GM19328 (cell line): ENCODE measurements around the gene TOMM40L.

Experiments used
- ATAC-seq: cut with Tn5 transposase; IDR thresholded peaks from one replicate; pipeline ENCODE4 v1.9.1; 2021; ENCODE audit warnings: mild to moderate bottlenecking, moderate library complexity; ENCODE audit not compliant: unreplicated experiment

Gene TOMM40L

DNA sequence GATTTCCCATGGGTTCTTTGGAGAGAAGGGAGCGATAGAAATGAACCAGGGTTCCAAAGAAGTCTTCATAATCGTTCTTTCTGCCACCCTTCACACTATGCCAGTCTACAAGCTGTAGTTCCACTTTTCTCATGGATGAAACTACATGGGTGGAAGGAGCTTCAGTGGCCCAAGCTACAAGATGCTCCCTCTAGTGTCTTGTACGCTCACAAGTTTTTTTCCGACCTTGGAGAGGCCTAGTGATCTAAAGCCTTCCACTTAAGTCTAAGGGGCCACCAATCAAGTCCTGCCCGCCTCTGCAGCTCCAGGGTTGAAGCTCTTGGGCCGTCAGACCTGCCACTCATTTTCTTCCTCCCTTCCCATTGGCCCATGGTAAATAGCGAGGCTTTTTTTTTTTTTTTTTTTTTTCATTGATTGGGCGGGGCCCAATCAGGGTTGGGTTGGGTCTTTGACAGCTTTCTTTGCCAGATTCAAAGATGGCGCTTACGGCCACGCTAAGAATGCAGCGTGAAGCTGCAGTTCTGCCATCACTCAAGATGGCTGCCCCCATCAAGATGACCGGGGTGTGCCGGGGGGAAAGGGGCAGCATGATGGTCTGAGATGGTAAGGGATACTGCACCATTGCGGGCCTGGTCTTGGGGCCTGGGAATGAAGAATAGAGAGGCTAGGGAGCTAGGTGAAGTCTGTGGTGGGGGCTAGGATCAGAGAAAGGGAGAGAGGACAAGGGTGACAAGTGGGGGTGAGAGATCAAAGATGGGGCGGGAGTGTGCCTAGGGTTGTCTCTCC, at the start of gene TOMM40L:
TSS of gene TOMM40L (plus strand) at position 527 of the 786 bp plus-strand sequence. CDS start 430 bp downstream, outside the sequence.
- ATAC-seq, result peak; percentile 93

DNA sequence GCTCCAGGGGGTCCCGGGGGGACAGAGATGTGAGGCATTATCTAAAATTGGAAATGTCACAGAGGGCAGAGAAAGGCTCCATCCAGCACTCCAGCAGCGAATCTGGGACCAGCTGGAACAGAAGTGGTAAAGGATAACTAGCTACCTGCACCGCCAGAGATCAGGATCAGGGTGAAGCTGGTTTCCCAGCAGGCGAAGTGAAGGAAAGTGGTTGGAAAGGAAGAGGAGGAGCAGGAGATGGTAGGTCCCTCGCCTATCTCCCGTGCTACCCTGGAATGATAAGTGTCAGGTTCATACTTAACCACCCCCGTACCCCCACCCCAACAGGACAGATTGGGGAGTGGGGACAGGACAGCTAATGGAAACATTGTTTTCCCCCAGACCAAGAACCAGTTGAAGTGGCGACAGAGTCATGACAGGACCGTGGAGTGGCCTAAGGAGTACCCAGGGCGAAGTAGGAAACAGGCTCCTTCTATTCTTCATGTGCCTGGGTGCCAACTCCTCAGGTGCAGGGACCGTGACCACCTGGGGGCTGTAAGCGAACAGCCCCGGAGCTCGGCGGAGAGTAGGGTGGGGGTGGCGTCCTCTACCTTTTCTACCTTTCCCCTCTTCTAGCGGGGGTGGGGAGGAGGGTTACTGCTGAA, 49.3 kb upstream of the TOMM40L start:
- ATAC-seq, result no peak

DNA sequence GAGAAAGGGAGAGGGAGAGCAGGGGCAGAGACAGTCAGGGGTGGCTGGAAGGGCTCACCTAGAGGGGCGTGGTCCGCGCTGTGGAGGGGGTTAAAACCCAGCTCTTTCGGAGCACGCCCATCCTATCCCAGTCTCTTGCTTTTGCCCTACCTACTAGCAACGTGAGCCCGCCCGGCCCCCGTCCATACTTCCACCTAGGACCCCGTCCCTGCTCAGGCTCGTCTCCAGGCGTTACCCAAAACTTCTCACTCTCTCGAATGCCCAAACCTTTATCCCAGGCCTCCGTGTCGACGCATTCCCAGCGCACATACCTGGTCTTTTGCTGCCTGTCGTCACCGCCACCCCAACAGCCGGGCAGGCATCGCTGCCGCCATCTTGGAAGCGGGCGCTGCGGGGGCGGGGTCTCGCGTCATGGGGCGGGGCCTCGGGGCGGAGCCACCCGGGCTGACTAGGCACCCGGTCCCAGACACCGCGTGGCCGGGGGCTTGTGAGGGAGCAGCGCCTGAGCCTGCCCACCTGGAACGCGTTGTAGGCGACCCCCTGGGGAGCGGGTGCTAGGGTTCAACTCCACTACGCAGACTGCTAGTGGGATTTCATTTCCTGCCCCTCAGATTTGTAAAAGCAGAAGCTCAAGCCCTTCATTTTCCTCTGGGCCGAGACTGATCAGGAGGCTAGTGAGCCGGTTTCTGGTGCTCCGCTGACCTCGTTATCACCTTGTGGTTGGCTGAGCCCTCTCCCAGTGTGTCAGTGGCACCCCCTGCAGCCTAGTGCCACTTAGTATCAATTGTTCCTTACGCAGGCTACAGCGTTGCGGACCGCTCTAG, 48.5 kb upstream of the TOMM40L start, which contains the start of gene B4GALT3:
TSS of gene B4GALT3 (minus strand) at position 396 of the 824 bp plus-strand sequence. CDS start 1,447 bp downstream, outside the sequence.
- ATAC-seq, result peak; percentile 70

DNA sequence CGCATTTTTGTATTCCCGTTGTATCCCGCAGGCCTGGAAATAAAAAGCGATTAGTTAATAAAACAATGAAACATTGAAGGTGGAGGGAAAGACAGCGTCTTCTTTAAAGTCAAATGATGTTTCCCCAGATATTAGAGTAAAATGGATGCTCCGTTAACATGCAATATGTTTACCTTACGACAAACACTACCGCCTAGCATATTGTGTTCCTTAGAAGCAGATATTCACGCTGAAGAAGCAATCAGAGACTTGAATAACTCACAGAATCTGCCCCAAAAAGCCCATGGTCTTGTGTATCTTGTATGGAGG, 48.0 kb upstream of the TOMM40L start:
- no peak for ATAC-seq

DNA sequence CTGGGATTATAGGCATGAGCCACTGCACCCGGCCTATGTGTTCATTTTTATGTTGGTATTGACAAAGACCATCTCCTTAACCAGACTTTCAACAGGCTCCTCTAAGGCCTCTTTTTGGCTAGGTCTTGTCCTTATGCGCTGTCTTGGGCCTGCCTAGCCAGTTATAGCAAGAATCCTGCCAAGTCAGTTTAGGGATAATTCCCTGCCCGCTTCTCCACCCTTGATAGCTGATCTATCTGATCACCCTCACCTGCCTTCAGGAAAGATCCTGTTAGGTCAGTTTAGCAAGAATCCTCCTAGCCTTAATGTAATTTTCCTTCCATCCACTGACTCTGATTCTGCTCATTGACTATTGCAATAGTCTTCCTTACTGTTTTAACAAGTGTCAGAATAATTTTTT, 46.2 kb upstream of the TOMM40L start:
- ATAC-seq, result no peak

DNA sequence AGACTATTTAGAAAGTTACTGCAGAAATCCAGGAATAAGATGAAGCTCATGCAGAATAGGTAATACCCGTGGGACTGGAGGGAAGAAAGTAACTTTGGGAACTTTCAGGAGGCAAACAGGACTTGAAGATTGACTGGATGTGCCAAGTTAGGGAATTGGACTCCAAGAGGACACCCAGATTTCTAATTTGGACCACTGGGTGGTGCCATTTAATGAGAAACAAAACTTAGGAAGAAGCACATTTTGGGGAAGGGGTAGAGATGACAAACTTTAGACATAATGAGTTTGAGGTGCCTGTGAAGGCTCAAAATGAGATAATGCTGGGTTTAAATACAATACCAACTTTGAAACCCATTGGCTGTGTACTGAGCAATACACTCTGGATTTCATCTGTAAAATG, 45.2 kb upstream of the TOMM40L start:
- no peak for ATAC-seq

DNA sequence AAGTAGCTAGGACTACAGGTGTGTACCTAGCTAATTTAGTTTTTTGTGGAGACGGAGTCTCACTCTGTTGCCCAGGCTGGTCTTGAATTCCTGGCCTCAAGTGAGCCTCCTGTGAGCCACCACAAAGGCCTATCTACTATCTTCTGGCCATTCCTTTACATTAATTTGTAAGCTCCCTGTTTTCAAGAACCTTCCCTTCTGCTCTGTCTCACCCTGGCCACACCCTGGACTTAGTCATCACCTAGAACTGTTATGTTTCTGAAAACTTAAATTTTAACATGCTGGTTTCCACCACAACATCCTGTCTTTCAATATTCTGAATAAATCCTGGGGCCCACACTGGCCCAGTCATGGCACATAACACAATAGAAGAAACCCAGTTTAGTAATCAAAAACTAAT, 43.6 kb upstream of the TOMM40L start:
- ATAC-seq, result no peak

DNA sequence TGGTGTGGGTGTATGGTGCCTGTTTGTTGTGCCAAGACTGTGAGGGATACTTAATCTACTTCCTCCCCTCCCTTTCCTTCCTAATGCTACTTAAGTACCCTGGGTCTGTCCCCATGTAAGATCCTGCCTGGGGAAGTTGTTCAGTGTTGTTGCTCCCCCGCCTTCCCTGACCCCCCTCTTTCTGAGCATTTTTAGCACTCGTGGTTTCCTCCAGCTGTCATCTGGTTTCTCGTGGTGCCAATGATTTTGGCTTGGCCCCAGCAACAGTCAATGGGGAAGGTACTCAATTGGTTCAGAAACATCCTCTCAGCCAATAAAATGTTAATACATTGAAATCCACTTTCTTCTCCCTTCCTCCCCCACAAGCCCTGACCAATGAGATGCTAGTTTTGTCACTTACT, 40.6 kb upstream of the TOMM40L start:
- peak; percentile 64 for ATAC-seq

DNA sequence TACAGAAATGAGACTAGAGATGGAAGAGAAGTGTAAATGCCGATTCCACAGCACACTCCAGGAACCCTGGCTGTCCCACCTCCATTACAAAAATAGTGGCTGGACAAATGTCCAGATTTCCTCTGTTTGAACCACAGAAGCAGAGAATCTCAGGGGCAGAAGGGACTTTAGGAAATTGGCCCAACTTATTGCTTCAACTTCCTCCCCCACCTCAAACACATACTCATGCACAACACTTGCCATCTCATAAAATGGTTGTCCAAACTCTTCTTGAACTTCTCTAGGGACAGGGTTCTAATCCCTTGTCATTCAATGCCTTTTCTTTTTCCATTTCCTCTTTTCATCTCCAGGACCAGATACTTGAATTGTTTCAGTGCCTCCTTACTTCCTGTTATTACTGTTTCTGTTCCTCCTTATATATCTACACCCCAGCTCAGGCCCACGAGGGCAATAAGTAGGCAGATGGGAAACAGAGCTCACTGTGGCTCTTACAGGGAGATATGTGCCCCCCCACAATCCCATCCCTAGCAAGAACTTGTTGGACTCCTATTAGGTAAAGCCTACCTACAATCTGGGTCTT, 40.0 kb upstream of the TOMM40L start:
- peak; percentile 24 for ATAC-seq

DNA sequence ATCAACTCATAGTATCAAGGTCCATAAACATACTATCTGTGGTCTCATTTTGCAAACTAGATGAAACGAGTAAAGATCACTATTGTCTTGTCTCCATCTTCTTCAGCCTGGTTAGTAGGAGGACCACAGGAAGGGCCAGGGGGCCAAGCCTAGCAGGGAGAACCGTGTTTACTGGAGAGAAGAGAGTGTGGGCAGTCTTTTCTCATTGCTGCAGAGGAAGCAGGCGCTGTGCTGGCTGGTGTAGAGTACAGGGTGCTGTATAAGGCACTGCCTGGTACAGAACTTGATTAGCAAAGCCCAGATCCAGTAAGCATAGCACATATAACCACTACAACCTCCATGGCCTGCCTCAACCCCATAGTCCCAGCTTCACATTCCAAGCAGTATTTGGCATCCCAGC, 38.5 kb upstream of the TOMM40L start:
- no peak for ATAC-seq

DNA sequence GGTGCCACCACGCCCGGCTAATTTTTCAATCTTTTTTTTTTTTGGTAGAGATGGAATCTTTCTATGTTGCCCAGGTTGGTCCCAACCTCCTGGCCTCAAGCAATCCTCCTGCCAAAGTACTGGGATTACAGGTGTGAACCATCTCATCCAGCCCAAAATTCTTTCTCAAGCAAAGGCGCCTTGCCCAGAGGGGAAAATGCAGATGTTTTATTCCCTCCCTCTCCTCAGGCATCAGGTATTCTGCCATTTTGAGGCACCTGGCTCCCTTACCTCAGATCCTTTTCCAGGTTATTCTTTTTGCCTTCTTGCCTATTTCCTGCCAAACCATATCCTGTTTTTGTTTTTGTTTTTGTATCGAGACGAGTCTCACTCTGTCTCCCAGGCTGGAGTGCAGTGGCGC, 37.5 kb upstream of the TOMM40L start:
- ATAC-seq, result no peak

DNA sequence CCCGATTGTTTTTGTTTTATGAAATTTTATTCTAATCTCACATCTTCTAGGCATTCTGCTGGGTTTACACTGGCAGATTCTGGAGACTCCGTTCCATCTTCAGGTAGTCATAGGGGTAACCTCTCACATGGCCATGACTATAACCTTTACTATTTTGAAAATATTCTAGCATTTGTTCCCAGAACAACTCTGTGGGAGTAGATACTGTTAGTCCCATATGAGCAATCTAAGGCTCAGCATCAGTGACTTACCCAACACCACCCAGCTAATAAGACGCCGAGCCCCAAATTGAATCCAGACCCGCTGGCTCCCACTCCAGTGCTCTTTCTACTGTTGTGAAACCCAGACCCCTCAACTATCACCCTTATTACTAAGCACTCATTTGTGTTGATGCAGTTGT, 36.8 kb upstream of the TOMM40L start:
- ATAC-seq, result no peak

DNA sequence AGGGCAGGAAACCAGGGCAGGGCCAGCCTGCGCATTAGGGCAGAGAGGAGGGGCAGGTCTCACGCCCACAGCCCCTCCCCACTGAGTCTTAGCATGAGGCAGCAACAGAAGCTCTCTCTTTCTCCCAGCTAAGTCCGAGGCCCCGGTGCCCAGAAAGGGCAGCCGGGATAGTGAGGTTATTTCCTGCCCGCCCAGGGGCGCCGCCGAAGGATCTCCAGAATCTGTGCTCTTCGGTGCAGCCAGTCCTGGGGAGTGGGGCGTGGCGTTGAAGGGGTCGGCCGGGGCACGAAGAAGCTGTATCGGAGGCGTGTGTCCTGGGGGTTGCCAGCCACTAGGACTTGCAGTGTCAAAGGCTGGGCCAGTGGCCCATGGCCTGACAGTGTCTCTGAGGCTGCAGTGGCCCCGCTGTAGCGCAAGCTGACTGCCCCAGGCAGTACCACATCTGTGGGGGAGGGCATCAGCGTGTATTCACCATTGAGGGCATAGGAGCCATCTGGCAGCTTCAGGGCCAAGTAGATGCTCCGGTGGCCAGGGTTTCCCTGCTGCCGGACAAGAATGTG, 34.8 kb upstream of the TOMM40L start:
- no peak for ATAC-seq

DNA sequence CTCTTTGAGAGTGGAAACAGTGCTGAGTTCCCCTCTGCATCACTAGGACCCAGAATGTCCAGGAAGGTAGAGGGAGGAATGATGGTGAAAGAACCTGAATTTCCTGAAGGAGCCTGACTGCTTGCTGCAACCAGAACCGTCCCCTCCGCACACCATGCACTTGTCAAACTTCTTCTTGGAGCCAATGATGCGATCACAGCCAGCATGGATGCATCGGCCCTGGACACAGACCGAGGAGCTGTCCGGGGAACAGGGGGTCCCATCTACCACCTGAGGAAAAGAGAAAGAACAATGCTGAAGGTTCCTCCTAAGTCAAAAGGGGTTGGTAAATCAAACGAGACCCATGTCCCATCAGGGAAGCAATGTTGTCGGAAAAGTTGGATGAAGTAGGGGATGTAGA, 33.9 kb upstream of the TOMM40L start:
- no peak for ATAC-seq

DNA sequence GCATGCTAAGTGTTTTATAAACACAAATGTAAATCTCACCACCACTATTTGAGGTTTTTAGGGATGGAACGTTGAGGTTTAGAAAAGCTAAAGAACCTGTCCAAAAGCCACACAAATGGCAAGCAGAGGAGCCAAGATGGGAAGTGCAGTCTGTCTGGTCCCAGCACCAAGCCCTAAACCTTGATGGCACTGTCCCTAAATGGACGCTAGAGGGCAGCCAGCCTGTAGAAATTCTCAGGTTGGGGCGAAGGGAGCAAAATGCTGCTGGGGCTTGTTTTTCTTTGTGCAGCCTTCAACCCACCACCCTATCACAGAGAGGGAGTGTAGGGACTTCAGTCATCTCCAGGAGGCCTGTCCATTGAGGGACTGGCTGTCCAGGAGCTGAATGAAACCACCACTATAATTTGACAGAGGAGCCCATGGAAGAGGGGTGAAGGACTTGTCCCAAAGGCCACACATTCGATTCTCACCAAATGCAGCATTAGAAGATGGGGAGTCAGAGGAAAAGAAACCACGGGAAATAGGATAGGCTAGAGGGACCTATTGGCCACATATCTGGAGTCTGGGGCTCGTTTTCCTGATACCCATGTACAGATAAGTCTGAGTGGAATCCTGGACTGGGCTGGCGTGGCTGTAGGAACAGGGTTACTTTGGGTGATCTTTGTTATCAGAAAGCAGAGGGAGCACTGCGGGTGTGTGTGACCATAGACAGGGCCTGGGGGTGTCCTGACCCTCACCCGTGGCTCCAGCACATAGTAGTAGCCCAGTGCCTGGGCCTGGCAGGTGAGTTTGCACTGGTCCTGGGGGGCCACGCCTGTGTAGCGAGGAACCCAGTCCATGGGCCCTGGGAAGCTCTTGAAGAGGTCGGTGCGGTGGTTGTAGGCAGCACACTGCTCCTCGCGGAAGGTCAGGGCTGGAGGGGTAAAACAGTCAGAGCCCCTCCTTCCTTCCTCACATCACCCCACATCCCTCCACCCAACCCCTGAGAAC, 33.1 kb upstream of the TOMM40L start:
- ATAC-seq, result no peak

DNA sequence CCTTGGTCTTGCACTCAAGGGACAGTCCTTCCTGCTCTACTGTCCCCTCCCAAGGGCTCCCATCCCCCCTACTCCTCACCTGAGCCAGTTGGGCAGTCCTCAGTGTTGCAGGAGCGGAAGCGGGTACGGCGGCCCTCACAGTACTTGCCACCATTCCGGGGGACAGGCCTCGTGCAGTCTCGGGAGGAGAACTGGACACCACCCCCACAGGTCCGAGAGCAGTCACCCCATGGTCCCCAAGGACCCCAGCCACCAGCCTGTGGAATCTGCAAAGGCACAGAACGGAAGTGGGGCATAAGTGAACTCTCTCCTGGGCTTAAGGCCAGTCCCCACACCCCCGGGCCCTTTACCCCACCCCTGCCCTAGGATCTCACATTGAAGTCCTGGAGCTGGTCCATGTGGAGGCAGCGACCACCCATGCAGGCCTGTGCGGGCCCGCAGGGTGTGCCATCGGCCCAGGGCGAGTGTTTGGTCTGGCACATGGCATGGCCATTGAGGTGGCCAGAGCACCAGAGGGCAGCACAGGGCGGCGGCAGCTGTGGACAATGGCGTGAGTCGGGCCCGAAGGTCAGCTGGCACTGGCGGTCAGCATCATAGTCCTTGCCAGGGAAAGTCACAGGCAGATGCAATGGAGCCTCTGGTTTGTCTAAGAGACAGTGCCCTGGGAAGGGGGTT, 32.2 kb upstream of the TOMM40L start:
- ATAC-seq, result no peak

DNA sequence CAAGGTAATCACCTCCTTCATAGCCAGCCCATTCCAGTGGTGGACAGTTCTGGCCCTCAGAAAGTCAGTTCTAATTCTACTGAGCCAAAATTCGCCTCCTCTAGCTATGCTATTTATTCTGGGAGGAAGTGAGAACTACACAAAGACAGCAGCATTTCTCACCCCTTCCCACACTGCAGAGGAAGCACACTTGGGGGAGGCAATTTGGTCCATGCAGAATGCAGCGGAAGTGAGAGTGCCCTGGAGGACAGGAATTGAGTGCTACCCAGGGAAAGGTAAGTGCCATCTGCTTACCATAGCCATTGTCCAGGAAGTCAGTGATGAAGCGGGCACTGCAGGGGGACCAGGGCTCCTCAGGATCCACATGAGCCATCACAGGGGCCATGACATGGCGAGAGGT, 30.7 kb upstream of the TOMM40L start:
- ATAC-seq, result peak; percentile 54

DNA sequence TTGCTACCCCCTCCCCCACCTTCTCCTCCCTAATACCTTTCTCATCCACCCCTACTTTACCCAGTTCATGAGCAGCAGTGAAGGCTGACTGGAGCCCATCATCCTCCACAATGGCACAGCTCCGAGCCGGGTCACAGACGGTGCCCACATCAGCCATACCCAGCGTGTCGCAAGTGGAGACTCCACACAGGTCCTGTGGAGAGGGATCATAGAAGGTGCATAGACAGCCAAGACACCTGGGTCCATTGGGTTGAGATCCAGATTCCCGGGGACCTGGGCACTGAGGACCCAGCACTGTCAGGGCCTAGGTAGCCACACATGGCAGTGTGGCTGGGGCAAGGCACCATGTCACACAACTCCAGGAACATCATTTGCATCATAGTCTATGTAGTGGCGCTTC, 29.7 kb upstream of the TOMM40L start:
- no peak for ATAC-seq
